Neuronal stem cell (in vitro differentiated cells): Measurements from ENCODE around the gene ISYNA1.

Experiments used
- DNase-seq: peaks from one replicate; pipeline ENCODE4 v3.0.0-alpha.2; 2013; ENCODE audit warnings: low spot score
- H2AFZ ChIP-seq: one replicate; pipeline ENCODE4 v1.6.1; 2013; ENCODE audit warnings: mild to moderate bottlenecking, low read length, inconsistent platforms
- H2AK5ac ChIP-seq: 2 replicates; pipeline ENCODE4 v1.6.1; 2013; ENCODE audit warnings: low read depth, mild to moderate bottlenecking, inconsistent platforms, low read length, moderate library complexity, mixed read lengths
- H2BK120ac ChIP-seq: 2 replicates; pipeline ENCODE4 v1.6.1; 2013; ENCODE audit warnings: low read depth, mild to moderate bottlenecking, inconsistent platforms, low read length, moderate library complexity, mixed read lengths
- H2BK12ac ChIP-seq: one replicate; pipeline ENCODE4 v1.6.1; 2013; ENCODE audit warnings: low read length, inconsistent platforms
- H2BK15ac ChIP-seq: 2 replicates; pipeline ENCODE4 v1.6.1; 2013; ENCODE audit warnings: mild to moderate bottlenecking, low read length, inconsistent platforms, mixed read lengths
- H2BK5ac ChIP-seq: one replicate; pipeline ENCODE4 v1.6.1; 2013; ENCODE audit warnings: inconsistent platforms, mild to moderate bottlenecking, low read length, moderate library complexity
- H3K14ac ChIP-seq: one replicate; pipeline ENCODE4 v1.6.1; 2013; ENCODE audit warnings: low read length, inconsistent platforms
- H3K18ac ChIP-seq: 2 replicates; pipeline ENCODE4 v1.6.1; 2013; ENCODE audit warnings: low read length, inconsistent platforms
- H3K23ac ChIP-seq: 2 replicates; pipeline ENCODE4 v1.6.1; 2013; ENCODE audit warnings: low read depth, mild to moderate bottlenecking, mixed read lengths, low read length, inconsistent platforms; ENCODE audit not compliant: poor library complexity
- H3K27ac ChIP-seq: replicated peaks from 3 replicates; pipeline ENCODE4 v1.5.1; 2013; ENCODE audit warnings: low read length, inconsistent platforms
- H3K27me3 ChIP-seq, 3 experiments: 2 replicates each; pipeline ENCODE4 v1.6.1; 2013; ENCODE audit warnings: low read length in 3 of 3, mild to moderate bottlenecking in 2 of 3, inconsistent platforms in 1 of 3, low read depth in 1 of 3, mixed read lengths in 1 of 3, moderate library complexity in 1 of 3; ENCODE audit not compliant: control insufficient read depth in 3 of 3, insufficient read depth in 3 of 3
- H3K36me3 ChIP-seq, 2 donors: replicated peaks in 1 of 2; 2 replicates each; pipeline ENCODE4 v1.6.1; 2013; ENCODE audit warnings: low read length in 2 of 2; ENCODE audit not compliant: control insufficient read depth in 2 of 2, insufficient read depth in 2 of 2
- H3K4ac ChIP-seq: 2 replicates; pipeline ENCODE4 v1.6.1; 2013; ENCODE audit warnings: inconsistent platforms, mild to moderate bottlenecking, low read length, moderate library complexity
- H3K4me1 ChIP-seq, 2 donors: 1 replicate in 1 of 2; 2 replicates in 1 of 2; pipeline ENCODE4 v1.6.1; 2013; ENCODE audit warnings: low read length in 2 of 2, low read depth in 1 of 2; ENCODE audit not compliant: control insufficient read depth in 2 of 2, insufficient read depth in 1 of 2
- H3K4me2 ChIP-seq: one replicate; pipeline ENCODE4 v1.6.1; 2013; ENCODE audit warnings: mild to moderate bottlenecking, low read length, inconsistent platforms; ENCODE audit not compliant: insufficient read depth, poor library complexity, severe bottlenecking
- H3K4me3 ChIP-seq, 2 donors: 2 replicates each; pipeline ENCODE4 v1.5.1; 2013; ENCODE audit warnings: low read length in 2 of 2, mild to moderate bottlenecking in 2 of 2, inconsistent platforms in 1 of 2, moderate library complexity in 1 of 2
- H3K79me1 ChIP-seq: one replicate; pipeline ENCODE4 v1.6.1; 2013; ENCODE audit warnings: low read depth, mild to moderate bottlenecking, inconsistent platforms, low read length, moderate library complexity
- H3K9ac ChIP-seq: one replicate; pipeline ENCODE4 v1.6.1; 2013; ENCODE audit warnings: mild to moderate bottlenecking, low read depth, low read length, inconsistent platforms; ENCODE audit not compliant: poor library complexity
- H3K9me3 ChIP-seq, 2 donors: replicated peaks in 1 of 2; 2 replicates each; pipeline versions ENCODE3 to v1.6.1; 2013; ENCODE audit warnings: low read length in 2 of 2, mild to moderate bottlenecking in 2 of 2, inconsistent platforms in 1 of 2, low read depth in 1 of 2, mixed read lengths in 1 of 2, moderate library complexity in 1 of 2; ENCODE audit not compliant: control insufficient read depth in 2 of 2, insufficient read depth in 1 of 2
- H4K8ac ChIP-seq: one replicate; pipeline ENCODE4 v1.6.1; 2013; ENCODE audit warnings: low read depth, mild to moderate bottlenecking, inconsistent platforms, low read length, moderate library complexity
- H4K91ac ChIP-seq: one replicate; pipeline ENCODE4 v1.6.1; 2013; ENCODE audit warnings: low read length, low read depth, mild to moderate bottlenecking, inconsistent platforms; ENCODE audit not compliant: poor library complexity
- WGBS, 2 donors: extraction: QIAGEN DNeasy Blood & Tissue Kit; methylation state at CpG; one replicate each; pipeline ENCODE4 v1.1.7; 2013; ENCODE audit warnings: missing lambda C conversion rate in 2 of 2, mixed read lengths in 1 of 2; ENCODE audit not compliant: insufficient read length in 2 of 2, insufficient replicate concordance in 1 of 2; ENCODE audit errors: extremely low coverage in 2 of 2; 5-methylcytosine and 5-hydroxymethylcytosine counted together

ISYNA1 gene

GRCh38 chr19:18435842-18436670 is 1.9 kb downstream of the ISYNA1 start:
- H3K4me2 ChIP-seq = peak overlapping the region; percentile 83
- peak overlapping the region; percentile 84 for H2AK5ac ChIP-seq
- H2BK120ac ChIP-seq = no peak overlapping the region
- H3K9ac ChIP-seq = peak overlapping the region; percentile 81
- H3K14ac ChIP-seq = no peak overlapping the region
- no peak for DNase-seq
- WGBS, 2 donors = no CpG with 5 or more reads among the region's 46 CpGs
- peak overlapping the region; percentile 87 for H3K18ac ChIP-seq
- peaks cover 45 to 49% of the 10 kb centered on the region in 2 donors for H3K4me1 ChIP-seq
- peaks cover 19 to 46% of the 10 kb centered on the region in 2 donors for H3K36me3 ChIP-seq
- no peak overlapping the region for H2AFZ ChIP-seq
- no peak overlapping the region for H4K8ac ChIP-seq
- H3K4ac ChIP-seq = no peak overlapping the region
- no peaks in the 10 kb centered on the region for H3K9me3 ChIP-seq
- H2BK12ac ChIP-seq = no peak overlapping the region
- H3K27ac ChIP-seq = no peak overlapping the region
- no peak overlapping the region for H4K91ac ChIP-seq
- peak overlapping the region; percentile 93 for H3K23ac ChIP-seq
- no peak overlapping the region for H2BK5ac ChIP-seq
- H3K79me1 ChIP-seq = peaks cover 14% of the 10 kb centered on the region
- no peak overlapping the region for H2BK15ac ChIP-seq
- H3K4me3 ChIP-seq = peak overlapping the region; percentile 85 to 99
- H3K27me3 ChIP-seq = no peaks in the 10 kb centered on the region

- no peaks in the 10 kb centered on the region for H3K27me3 ChIP-seq
- no peak overlapping the region for H3K18ac ChIP-seq
- H2AK5ac ChIP-seq = peak overlapping the region; percentile 83
- H3K9me3 ChIP-seq = no peaks in the 10 kb centered on the region
- H3K4ac ChIP-seq = no peak overlapping the region
- H3K4me1 ChIP-seq = peaks cover 44 to 49% of the 10 kb centered on the region in 2 donors
- H3K14ac ChIP-seq = no peak overlapping the region
- peak overlapping the region; percentile 65 for H3K23ac ChIP-seq
- H2BK15ac ChIP-seq = no peak overlapping the region
- no peak overlapping the region for H3K27ac ChIP-seq
- H3K9ac ChIP-seq = no peak overlapping the region
- peaks cover 19 to 53% of the 10 kb centered on the region in 2 donors for H3K36me3 ChIP-seq
- peaks cover 14% of the 10 kb centered on the region for H3K79me1 ChIP-seq
- H2BK120ac ChIP-seq = no peak overlapping the region
- no peak overlapping the region for H4K8ac ChIP-seq
- no peak overlapping the region for H3K4me3 ChIP-seq
- H2BK12ac ChIP-seq = no peak overlapping the region
- no peak overlapping the region for H4K91ac ChIP-seq
- H2AFZ ChIP-seq = no peak overlapping the region
- DNase-seq = no peak
- H3K4me2 ChIP-seq = no peak overlapping the region
- no peak overlapping the region for H2BK5ac ChIP-seq
- no CpG with 5 or more reads among the region's 49 CpGs for WGBS, 2 donors
Observed at GRCh38 chr19:18435178-18435841, 2.6 kb downstream of the ISYNA1 start.

GRCh38 chr19:18434411-18435175 is 3.3 kb downstream of the ISYNA1 start:
- Histone ChIP-seq H3K27me3 (no peaks in the 10 kb centered on the region), H3K27ac (no peak overlapping the region), H3K14ac (no peak overlapping the region), H2AK5ac (peak overlapping the region; percentile 83), H3K36me3 (peaks cover 19 to 54% of the 10 kb centered on the region in 2 donors), H2AFZ (no peak overlapping the region), H4K8ac (no peak overlapping the region), H2BK120ac (no peak overlapping the region), H3K9ac (no peak overlapping the region), H2BK5ac (no peak overlapping the region), H2BK12ac (no peak overlapping the region), H3K4me1 (peaks cover 43 to 49% of the 10 kb centered on the region in 2 donors), H3K18ac (no peak overlapping the region), H3K79me1 (peaks cover 14% of the 10 kb centered on the region), H2BK15ac (no peak overlapping the region), H3K9me3 (no peaks in the 10 kb centered on the region), H4K91ac (no peak overlapping the region), H3K23ac (peak overlapping the region; percentile 55), H3K4me3 (no peak overlapping the region), H3K4me2 (peak overlapping the region; percentile 66), H3K4ac (no peak overlapping the region)
- no CpG with 5 or more reads among the region's 21 CpGs for WGBS, 2 donors
- no peak for DNase-seq
